PC-3 (cell line): ENCODE data around the gene ARHGAP26. TPM values are rescaled to one million over a fixed set of nuclear protein-coding genes. Genes with fewer than 3 reads are reported as not detected.
A peak's percentile ranks its signal among the peaks of the same experiment; 100 is the strongest.

Experiments used
- ATAC-seq: fragments of 200-7000 bp; cut with Tn5 transposase; 2 replicates; pipeline ENCODE4 v1.9.1; 2020; ENCODE audit warnings: mild to moderate bottlenecking, moderate library complexity
- BruUV-seq: library from RNA; stranded (reverse); fragments of 400-500 nt; replicated peaks from 2 replicates; lab custom pipeline; 2021; lab: Mats Ljungman, UMichigan
- CTCF ChIA-PET: fragments of 300-600 bp; sonication (Branson Sonifier 250); formaldehyde crosslinking; loops from one replicate; lab custom pipeline; 2022; ENCODE audit warnings: antibody characterized with exemption; lab: Charles Lee
- POLR2A ChIA-PET: fragments of 300-600 bp; sonication (Branson Sonifier 250); formaldehyde crosslinking; loops from one replicate; lab custom pipeline; 2022; ENCODE audit warnings: antibody characterized with exemption; ENCODE audit not compliant: unreplicated experiment; lab: Charles Lee
- DNase-seq: peaks from one replicate; pipeline ENCODE4 v3.0.0-alpha.2; 2015
- H2AFZ ChIP-seq: fragments of 300-600 bp; sonication (generic); 2 replicates; pipeline ENCODE4 v1.6.0; 2016; ENCODE audit warnings: antibody characterized with exemption, low read length
- H3F3A ChIP-seq: fragments of 300-600 bp; sonication (generic); one replicate; pipeline ENCODE4 v1.6.0; 2017; ENCODE audit warnings: antibody characterized with exemption, low read length, control low read depth, mild to moderate bottlenecking; ENCODE audit not compliant: unreplicated experiment
- H3K27ac ChIP-seq: fragments of 300-600 bp; sonication (generic); 2 replicates; pipeline ENCODE4 v1.5.1; 2016; ENCODE audit warnings: mild to moderate bottlenecking, low read length
- H3K27me3 ChIP-seq: fragments of 300-600 bp; sonication (generic); 2 replicates; pipeline ENCODE4 v1.6.1; 2016; ENCODE audit warnings: low read length, mixed read lengths
- H3K36me3 ChIP-seq: fragments of 300-600 bp; sonication (generic); 2 replicates; pipeline ENCODE4 v1.6.1; 2016; ENCODE audit warnings: low read depth, mixed run types, low read length, mixed read lengths
- H3K4me1 ChIP-seq: fragments of 300-600 bp; sonication (generic); 2 replicates; pipeline ENCODE4 v1.5.1; 2016; ENCODE audit warnings: low read length; ENCODE audit not compliant: insufficient read depth
- H3K4me2 ChIP-seq: fragments of 300-600 bp; sonication (generic); 2 replicates; pipeline ENCODE4 v1.6.0; 2016; ENCODE audit warnings: low read length
- H3K4me3 ChIP-seq: fragments of 300-600 bp; sonication (generic); 2 replicates; pipeline ENCODE4 v1.5.1; 2016; ENCODE audit warnings: mild to moderate bottlenecking, low read length, mixed read lengths
- H3K79me2 ChIP-seq: fragments of 300-600 bp; sonication (generic); 2 replicates; pipeline ENCODE4 v1.6.1; 2017; ENCODE audit warnings: low read length, mixed read lengths
- H3K9ac ChIP-seq: fragments of 300-600 bp; sonication (generic); 2 replicates; pipeline ENCODE4 v1.6.0; 2016; ENCODE audit warnings: mild to moderate bottlenecking, low read length
- H3K9me2 ChIP-seq: fragments of 300-600 bp; sonication (generic); replicated peaks from 2 replicates; pipeline ENCODE4 v1.6.1; 2016; ENCODE audit warnings: mixed run types, low read length, mixed read lengths
- H3K9me3 ChIP-seq: fragments of 300-600 bp; sonication (generic); 2 replicates; pipeline ENCODE4 v1.6.1; 2016; ENCODE audit warnings: low read length, mixed read lengths
- H4K20me1 ChIP-seq: fragments of 300-600 bp; sonication (generic); 2 replicates; pipeline ENCODE4 v1.6.1; 2016; ENCODE audit warnings: low read length, mixed read lengths
- CTCF ChIP-seq: fragments of 300-600 bp; sonication (generic); conservative IDR thresholded peaks from 2 replicates; pipeline ENCODE4 v1.5.1; 2017; ENCODE audit warnings: antibody characterized with exemption, low read depth, mild to moderate bottlenecking, low read length
- EZH2 ChIP-seq: fragments of 300-600 bp; sonication (generic); IDR thresholded peaks from one replicate; pipeline ENCODE4 v1.6.1; 2017; ENCODE audit warnings: antibody characterized with exemption, mild to moderate bottlenecking, low read length; ENCODE audit not compliant: unreplicated experiment
- EZH2phosphoT487 ChIP-seq: fragments of 300-600 bp; sonication (generic); IDR thresholded peaks from 2 replicates; pipeline ENCODE4 v1.6.1; 2018; ENCODE audit warnings: mild to moderate bottlenecking, antibody characterized with exemption, low read length, borderline replicate concordance
- intact Hi-C: fragments of 100-400 bp; cut with micrococcal nuclease; formaldehyde crosslinking; loops from 2 replicates; pipeline ENCODE4 v1.9.0; 2023
- total RNA-seq: library from RNA; depleted of rRNA; stranded (reverse); fragments of >200 nt; gene quantifications from 2 replicates; pipeline ENCODE4 v1.2.3, GENCODE V29; 2014

ARHGAP26 gene
- total RNA-seq, 1 experiment from 2014 or later = 11.7 TPM

- Histone ChIP-seq H2AFZ (0 out of 2 replicates have a peak overlapping the region, but pooled peaks have one; percentile 18), H3K4me1 (peaks cover 55% of the 10 kb centered on the region), H3K4me3 (peak overlapping the region; percentile 16; the same call in 1 of the 2 replicates), H3K4me2 (peak overlapping the region; percentile 62), H3K9me2 (no peaks in the 10 kb centered on the region), H3K79me2 (no peaks in the 10 kb centered on the region), H3K9me3 (no peaks in the 10 kb centered on the region), H4K20me1 (no peaks in the 10 kb centered on the region), H3K36me3 (no peaks in the 10 kb centered on the region), H3F3A (no peaks in the 10 kb centered on the region), H3K27ac (peak overlapping the region; percentile 67), H3K27me3 (no peaks in the 10 kb centered on the region), H3K9ac (no peak overlapping the region)
- no peak for TF ChIP-seq CTCF
- no peak for TF ChIP-seq EZH2phosphoT487
- no peak for TF ChIP-seq EZH2
- DNase-seq (peak; percentile 71), ATAC-seq (peak; percentile 64)
- intact Hi-C loops = no loop called here
- ChIA-PET POLR2A (no interaction called here), CTCF (interaction anchor here (0.6 kb wide), 1 partner anchor 416 kb away, joined by 3 read pairs; no protein-coding TSS in a partner anchor)
- no TSS peak for BruUV-seq
These were observed 207.3 kb downstream of the ARHGAP26 start for GRCh38 chr5:142977363-142978051.

- ATAC-seq = no peak
These were observed 208.1 kb downstream of the ARHGAP26 start for GRCh38 chr5:142978252-142978651.

More at GRCh38 chr5:142978252-142978651, 208.1 kb downstream of the ARHGAP26 start:
- TF ChIP-seq EZH2 (no peak), CTCF (no peak), EZH2phosphoT487 (no peak)
- Histone ChIP-seq H3K27me3 (no peaks in the 10 kb centered on the region), H4K20me1 (no peaks in the 10 kb centered on the region), H3K9ac (no peak overlapping the region), H3K27ac (peak overlapping the region; percentile 67), H3K4me3 (no peak overlapping the region), H3K36me3 (no peaks in the 10 kb centered on the region), H3K9me2 (no peaks in the 10 kb centered on the region), H2AFZ (no peak overlapping the region), H3K9me3 (no peaks in the 10 kb centered on the region), H3K79me2 (no peaks in the 10 kb centered on the region), H3K4me2 (peak overlapping the region; percentile 62; the same call in 1 of the 2 replicates), H3K4me1 (peaks cover 63% of the 10 kb centered on the region), H3F3A (no peaks in the 10 kb centered on the region)
- POLR2A ChIA-PET = no interaction called here
- no peak for DNase-seq
- CTCF ChIA-PET = interaction anchor here (0.6 kb wide), 1 partner anchor 416 kb away, joined by 3 read pairs; no protein-coding TSS in a partner anchor
- intact Hi-C loops = no loop called here
- no TSS peak for BruUV-seq
